ACHN (cell line): Measurements from ENCODE around the gene ZBTB3.
A peak's percentile ranks its signal among the peaks of the same experiment; 100 is the strongest.
"Not testable (repeated sequence)": the region's sequence is repeated elsewhere in the genome, so short reads cannot be mapped to it uniquely, and the experiment has no call there.

Source experiments
- DNase-seq: peaks from one replicate; pipeline ENCODE4 v3.0.0-alpha.2; 2015
- in situ Hi-C: cut with HindIII; loops from 2 replicates; pipeline ENCODE4 v1.10.0; 2017; ENCODE audit warnings: low sequenced_read_pairs, low pct_ligation_motif_present, low pct_unique_long_range_greater_than_20kb

The ZBTB3 gene

DNA sequence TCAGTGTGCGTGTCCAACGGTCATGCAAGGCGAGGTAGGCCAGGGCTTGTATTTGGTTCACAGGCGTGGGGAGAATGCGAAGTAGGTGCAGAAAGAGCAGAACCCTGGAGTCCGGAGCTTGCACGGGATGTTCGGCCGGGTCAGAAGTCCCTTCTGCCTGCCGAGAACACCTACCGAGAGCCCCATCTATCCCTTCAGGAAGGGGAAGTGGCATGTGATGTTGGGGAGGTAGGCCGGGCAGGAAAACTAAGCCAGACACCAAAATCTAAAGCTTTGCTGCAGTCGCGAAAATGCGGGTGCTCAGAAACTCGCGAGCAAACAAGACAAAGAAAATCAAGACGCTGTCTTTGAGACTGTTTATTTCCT lies 16.8 kb upstream of the ZBTB3 start:
- DNase-seq = no peak
- in situ Hi-C loops = no loop called here

DNA sequence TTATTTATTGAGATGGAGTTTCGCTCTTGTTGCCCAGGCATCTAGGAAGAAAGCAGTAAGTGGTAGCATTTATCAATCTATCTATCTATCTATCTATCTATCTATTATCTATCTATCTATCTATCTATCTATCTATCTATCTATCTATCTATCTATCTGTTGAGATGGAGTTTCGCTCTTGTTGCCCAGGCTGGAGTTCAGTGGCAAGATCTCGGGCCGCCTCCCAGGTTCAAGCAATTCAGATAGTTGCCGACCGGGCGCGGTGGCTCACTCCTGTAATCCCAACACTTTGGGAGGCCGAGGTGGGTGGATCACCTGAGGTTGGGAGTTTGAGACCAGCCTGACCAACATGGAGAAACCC lies 6.9 kb upstream of the ZBTB3 start:
- DNase-seq, in situ Hi-C loops: not testable (repeated sequence)

- DNase-seq = no peak
- in situ Hi-C loops = no loop called here
Measured at GRCh38 chr11:62757846-62758788, 4.2 kb upstream of the ZBTB3 start.

DNA sequence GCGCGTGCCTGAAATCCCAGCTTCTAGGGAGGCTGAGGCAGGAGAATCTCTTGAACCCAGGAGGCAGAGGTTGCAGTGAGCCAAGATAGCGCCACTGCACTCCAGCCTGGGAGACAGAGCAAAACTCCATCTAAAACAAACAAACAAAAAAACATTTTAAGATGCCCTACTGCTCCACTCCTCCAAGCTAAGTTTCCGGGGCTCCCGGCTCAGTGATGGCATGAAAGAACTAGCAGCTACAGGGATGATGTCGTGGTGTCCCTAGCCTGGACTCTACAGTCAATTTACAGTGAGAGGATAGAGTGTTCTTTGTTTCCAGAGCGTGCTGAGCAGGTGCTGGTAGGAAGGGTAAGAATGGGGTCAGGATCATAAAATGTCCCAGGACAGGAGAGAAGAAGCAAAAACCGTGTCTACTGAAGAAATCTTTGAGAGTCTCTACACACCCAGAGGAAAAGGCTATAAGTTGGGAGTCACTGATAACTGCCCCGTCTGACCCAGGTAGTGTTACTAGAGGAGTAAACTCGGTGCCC lies 1.2 kb upstream of the ZBTB3 start:
- DNase-seq = no peak
- in situ Hi-C loops = no loop called here

DNA sequence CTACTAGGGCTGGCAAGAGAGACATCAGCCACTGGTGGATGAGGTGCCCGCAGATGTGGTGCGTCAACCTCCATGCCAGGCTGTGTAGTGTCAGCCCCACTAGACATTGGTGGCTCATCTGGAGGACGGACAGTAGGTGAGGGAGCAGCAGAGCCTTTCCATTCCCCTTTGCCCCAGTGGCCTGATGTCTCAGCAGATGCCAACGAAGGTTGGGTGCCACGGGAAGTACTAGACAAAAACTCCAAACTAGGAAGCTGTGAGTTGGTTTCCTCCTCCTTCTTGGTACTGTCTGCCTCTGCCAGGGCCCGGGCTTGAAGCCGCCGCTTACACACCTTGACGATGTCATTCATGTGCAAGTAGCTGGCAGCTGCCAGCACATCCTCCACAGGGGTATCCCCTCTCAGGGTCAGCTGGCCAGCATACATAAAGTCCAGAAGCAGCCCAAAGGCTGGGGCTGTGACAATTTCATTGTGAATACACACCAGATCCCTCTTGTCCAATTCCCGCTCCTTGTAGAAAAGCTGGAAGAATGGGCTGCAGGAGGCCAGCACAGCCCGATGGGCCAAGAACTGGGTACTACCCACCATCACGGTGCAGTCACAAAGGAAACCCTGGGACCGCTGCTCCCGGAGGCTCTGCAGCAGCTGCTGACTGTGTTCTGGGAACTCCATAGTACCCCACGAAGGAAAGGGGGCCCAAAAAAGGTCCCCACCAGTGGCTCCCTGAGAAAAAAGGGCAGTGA lies 795 bp downstream of the ZBTB3 start:
- no peak for DNase-seq
- in situ Hi-C loops = no loop called here

GRCh38 chr11:62752177-62752785 lies 1.7 kb downstream of the ZBTB3 start:
- DNase-seq = no peak
- in situ Hi-C loops = no loop called here

- DNase-seq, in situ Hi-C loops: not testable (repeated sequence)
Measured at GRCh38 chr11:62749931-62750330, 4.0 kb downstream of the ZBTB3 start.

- in situ Hi-C loops = no loop called here
- no peak for DNase-seq
Measured at GRCh38 chr11:62747475-62748160, 6.3 kb downstream of the ZBTB3 start.

- DNase-seq = no peak
- in situ Hi-C loops = no loop called here
Measured at GRCh38 chr11:62737196-62737595, 16.8 kb downstream of the ZBTB3 start.

DNA sequence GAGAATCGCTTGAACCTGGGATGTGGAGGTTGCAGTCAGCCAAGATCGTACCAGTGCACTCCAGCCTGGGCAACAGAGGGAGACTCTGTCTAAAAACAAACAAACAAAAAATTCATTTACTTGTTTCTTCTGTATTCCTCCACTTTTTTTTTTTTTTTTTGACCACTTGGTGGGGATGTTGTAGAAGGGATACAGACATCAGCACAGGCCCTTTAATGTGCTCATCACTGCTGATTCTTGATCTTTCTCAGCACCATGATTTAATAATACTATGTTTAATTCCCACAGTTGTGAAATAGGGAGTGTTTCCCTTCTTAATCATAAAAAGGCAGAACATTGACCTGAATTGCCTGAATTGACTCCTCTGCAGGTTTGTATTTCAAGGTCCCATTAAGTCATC lies 21.1 kb downstream of the ZBTB3 start:
- DNase-seq = no peak
- in situ Hi-C loops = no loop called here

GRCh38 chr11:62730076-62730475 lies 23.9 kb downstream of the ZBTB3 start:
- DNase-seq, in situ Hi-C loops: not testable (repeated sequence)

- peak; percentile 83 for DNase-seq
- in situ Hi-C loops = no loop called here
Measured at GRCh38 chr11:62728171-62728988, 25.6 kb downstream of the ZBTB3 start, which contains the start of gene TTC9C. TSS of gene TTC9C (plus strand) at chr11:62728486. CDS start at chr11:62728849, 363 bp downstream.

DNA sequence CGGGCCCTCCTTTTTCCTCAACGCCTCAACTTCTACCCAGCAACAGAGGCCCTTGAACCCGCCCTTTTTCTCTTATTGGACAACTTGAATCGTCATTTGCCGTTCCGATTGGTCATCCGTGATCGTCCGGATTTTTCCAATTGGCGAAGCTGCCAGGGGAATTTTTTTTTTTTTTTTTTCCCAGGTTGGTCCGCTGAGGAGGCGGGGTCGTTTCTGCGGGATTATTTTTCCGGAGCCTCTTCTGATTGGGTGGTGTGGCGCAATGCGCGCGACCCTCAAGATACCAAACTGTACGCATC lies 26.1 kb downstream of the ZBTB3 start:
- DNase-seq = peak; percentile 96
- in situ Hi-C loops = no loop called here

DNA sequence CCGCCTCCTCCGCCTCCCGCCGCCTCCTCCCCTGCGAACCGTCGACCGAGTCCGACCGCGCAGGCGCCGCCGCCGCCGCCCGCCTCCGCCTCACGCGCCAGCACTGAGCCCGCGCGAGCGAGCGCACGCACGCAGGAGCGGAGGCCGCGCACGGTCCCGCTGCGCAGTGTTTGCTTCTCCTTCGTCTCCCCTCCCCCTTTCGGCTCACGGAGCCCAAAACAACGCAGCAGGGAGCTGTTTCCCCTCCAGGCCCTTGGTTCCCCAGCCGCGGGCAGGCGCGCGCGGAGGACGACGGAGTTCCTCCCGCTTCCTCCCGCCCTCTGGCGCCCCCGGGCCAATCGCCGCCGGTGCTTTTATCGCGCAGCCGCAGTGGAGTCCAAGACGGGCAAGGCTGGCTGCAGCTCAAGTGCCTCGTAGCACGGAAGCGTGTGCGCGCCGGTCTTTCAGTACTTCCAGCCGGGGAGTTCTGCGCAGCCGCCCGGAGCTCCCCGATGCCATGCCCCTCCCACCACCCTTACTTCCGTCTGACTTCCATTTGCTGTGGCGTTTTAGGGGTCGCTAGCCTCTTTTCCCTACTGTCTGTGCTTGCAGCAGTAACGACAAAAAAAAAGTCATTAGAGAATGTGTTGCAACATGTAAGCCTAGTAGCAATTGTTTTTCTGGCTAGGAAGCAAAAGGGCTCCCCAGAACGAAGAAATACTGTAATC lies 26.6 kb downstream of the ZBTB3 start, which contains the start of gene HNRNPUL2:
Gene HNRNPUL2 (minus strand): TSS at position 293 of the 707 bp plus-strand sequence. CDS start 301 bp downstream, outside the sequence.
- in situ Hi-C loops = no loop called here
- DNase-seq = peak; percentile 97

GRCh38 chr11:62726915-62727164 lies 27.1 kb downstream of the ZBTB3 start:
- in situ Hi-C loops = no loop called here
- no peak for DNase-seq

GRCh38 chr11:62726156-62726914 lies 27.6 kb downstream of the ZBTB3 start:
- no peak for DNase-seq
- in situ Hi-C loops = no loop called here

GRCh38 chr11:62725646-62726045 lies 28.3 kb downstream of the ZBTB3 start:
- DNase-seq = no peak
- in situ Hi-C loops = no loop called here
